Breast epithelium (tissue), 4 donors: Measurements from ENCODE around the gene SELENOP. TPM values are rescaled to one million over a fixed set of nuclear protein-coding genes. Genes with fewer than 3 reads are reported as not detected.
A peak's percentile ranks its signal among the peaks of the same experiment; 100 is the strongest.

Experiments
- DNase-seq, 2 donors: peaks; one replicate each; pipeline ENCODE4 v3.0.0-alpha.2; 2019; ENCODE audit warnings: low spot score in 2 of 2
- H3K27ac ChIP-seq, 2 donors: fragments of 200-600 bp; sonication (generic) in 1 of 2; one replicate each; pipeline ENCODE4 v1.5.1; 2016 to 2019; ENCODE audit warnings: mild to moderate bottlenecking in 1 of 2
- H3K27me3 ChIP-seq, 2 donors: fragments of 200-600 bp; sonication (generic) in 1 of 2; one replicate each; pipeline versions ENCODE4 v1.5.1 to v1.6.0; 2017 to 2019; ENCODE audit warnings: control low read depth in 1 of 2, mild to moderate bottlenecking in 1 of 2
- H3K36me3 ChIP-seq: fragments of 200-600 bp; one replicate; pipeline ENCODE4 v1.5.1; 2019
- H3K4me1 ChIP-seq, 2 donors: fragments of 200-600 bp; sonication (generic); one replicate each; pipeline ENCODE4 v1.5.1; 2016 to 2019; ENCODE audit warnings: control low read depth in 1 of 2
- H3K4me3 ChIP-seq, 3 donors: fragments of 200-600 bp; sonication (generic); 1 replicate in 2 of 3; 2 replicates in 1 of 3; pipeline ENCODE4 v1.5.1; 2016 to 2019; ENCODE audit warnings: mild to moderate bottlenecking in 3 of 3, moderate library complexity in 2 of 3
- H3K9me3 ChIP-seq, 2 donors: fragments of 200-600 bp; sonication (generic) in 1 of 2; one replicate each; pipeline ENCODE4 v1.5.1; 2016 to 2019; ENCODE audit warnings: control low read depth in 1 of 2
- CTCF ChIP-seq, 3 donors: fragments of 450-650 bp; IDR thresholded peaks; one replicate each; pipeline ENCODE4 v1.5.1; 2016 to 2017; ENCODE audit warnings: antibody characterized with exemption in 3 of 3, mild to moderate bottlenecking in 3 of 3, moderate library complexity in 3 of 3
- POLR2A ChIP-seq: fragments of 450-650 bp; IDR thresholded peaks from one replicate; pipeline ENCODE4 v1.6.1; 2016; ENCODE audit warnings: antibody characterized with exemption, mild to moderate bottlenecking, moderate library complexity
- POLR2AphosphoS5 ChIP-seq, 3 donors: sonication (generic); formaldehyde crosslinking; IDR thresholded peaks; one replicate each; pipeline ENCODE4 v1.6.1; 2017; ENCODE audit warnings: antibody characterized with exemption in 3 of 3
- intact Hi-C: fragments of 100-400 bp; cut with DNase I; formaldehyde crosslinking; loops from one replicate; pipeline ENCODE4 v1.15.1; 2023; ENCODE audit warnings: low total_unique reads
- total RNA-seq, 3 donors: library from RNA; depleted of rRNA; stranded (reverse); fragments of >200 nt; gene quantifications; one replicate each; pipeline ENCODE4 v1.1.0, GENCODE V29; 2016

SELENOP gene
- 1,000 to 10,000 TPM in 2 of 3 donors, 100 to 1,000 TPM in 1; 509 to 1,868 (median 1,002) TPM for total RNA-seq

- H3K27me3 ChIP-seq: no peaks in the 10 kb centered on the region
- no peaks in the 10 kb centered on the region for H3K36me3 ChIP-seq
- H3K27ac ChIP-seq: peak within 1 kb of the TSS; percentile 93 to 94
- peak; percentile 76 to 79 for DNase-seq
- H3K4me3 ChIP-seq: peak within 1 kb of the TSS; percentile 61 to 65 (median 62)
- intact Hi-C loops: no loop called here
- TF ChIP-seq CTCF (IDR thresholded peaks at IDR 0.05): peak in 1 of 3 donors; percentile 1
- TF ChIP-seq POLR2AphosphoS5 (IDR thresholded peaks at IDR 0.05): peak; percentile 42 to 96 (median 96)
- TF ChIP-seq POLR2A: peak; percentile 93
- peaks cover 3% of the 10 kb centered on the region in 2 donors for H3K4me1 ChIP-seq
- no peaks in the 10 kb centered on the region for H3K9me3 ChIP-seq
Observed at GRCh38 chr5:42811591-42812446, at the start of gene SELENOP. Gene SELENOP, minus strand, starts transcription at chr5:42811892. Its CDS starts 3,539 bp downstream, at chr5:42808353.

GRCh38 chr5:42858687-42859086, 47.0 kb upstream of the SELENOP start:
- TF ChIP-seq CTCF (IDR thresholded peaks at IDR 0.05): no peak
- no peak for TF ChIP-seq POLR2A
- no peak for TF ChIP-seq POLR2AphosphoS5 (IDR thresholded peaks at IDR 0.05)
- Histone ChIP-seq H3K4me3 (peak overlapping the region in 2 of 3 donors; percentile 19 to 41), H3K27me3 (no peaks in the 10 kb centered on the region), H3K27ac (peak overlapping the region; percentile 77 to 89), H3K4me1 (peaks cover 0 to 9% of the 10 kb centered on the region in 2 donors), H3K36me3 (no peaks in the 10 kb centered on the region), H3K9me3 (no peaks in the 10 kb centered on the region)
- intact Hi-C loops: no loop called here
- peak in 1 of 2 donors; percentile 62 for DNase-seq

- TF ChIP-seq POLR2AphosphoS5 (IDR thresholded peaks at IDR 0.05) (no peak), CTCF (IDR thresholded peaks at IDR 0.05) (no peak), POLR2A (no peak)
- no peaks in the 10 kb centered on the region for H3K9me3 ChIP-seq
- intact Hi-C loops: no loop called here
- no peaks in the 10 kb centered on the region for H3K36me3 ChIP-seq
- no peaks in the 10 kb centered on the region for H3K27me3 ChIP-seq
- DNase-seq: no peak
- peak overlapping the region; percentile 77 to 89 for H3K27ac ChIP-seq
- peaks cover 0 to 9% of the 10 kb centered on the region in 2 donors for H3K4me1 ChIP-seq
- peak overlapping the region in 2 of 3 donors; percentile 19 to 41 for H3K4me3 ChIP-seq
Observed at GRCh38 chr5:42858031-42858643, 46.4 kb upstream of the SELENOP start.

GRCh38 chr5:42855811-42856210, 44.1 kb upstream of the SELENOP start:
- TF ChIP-seq POLR2AphosphoS5 (IDR thresholded peaks at IDR 0.05) (no peak), POLR2A (no peak), CTCF (IDR thresholded peaks at IDR 0.05) (no peak)
- intact Hi-C loops: no loop called here
- peaks cover 0 to 9% of the 10 kb centered on the region in 2 donors for H3K4me1 ChIP-seq
- H3K27me3 ChIP-seq: no peaks in the 10 kb centered on the region
- DNase-seq: no peak
- H3K4me3 ChIP-seq: no peak overlapping the region
- no peak overlapping the region for H3K27ac ChIP-seq
- H3K9me3 ChIP-seq: no peaks in the 10 kb centered on the region
- H3K36me3 ChIP-seq: no peaks in the 10 kb centered on the region

- no peak overlapping the region for H3K4me3 ChIP-seq
- H3K4me1 ChIP-seq: peaks cover 0 to 9% of the 10 kb centered on the region in 2 donors
- H3K9me3 ChIP-seq: no peaks in the 10 kb centered on the region
- intact Hi-C loops: no loop called here
- no peaks in the 10 kb centered on the region for H3K27me3 ChIP-seq
- H3K36me3 ChIP-seq: no peaks in the 10 kb centered on the region
- DNase-seq: no peak
- no peak overlapping the region for H3K27ac ChIP-seq
- TF ChIP-seq POLR2AphosphoS5 (IDR thresholded peaks at IDR 0.05): no peak
- TF ChIP-seq POLR2A: no peak
- no peak for TF ChIP-seq CTCF (IDR thresholded peaks at IDR 0.05)
Observed at GRCh38 chr5:42855386-42855785, 43.7 kb upstream of the SELENOP start.
